SKM-1 treated with dmso at 0.1 percent for 144 hours (cell line): ENCODE measurements around the gene TBX15.

Experiments used
- DNase-seq: peaks from one replicate; lab custom pipeline; 2025; ENCODE audit not compliant: unreplicated experiment; lab: John Stamatoyannopoulos, UW

Gene TBX15

DNA sequence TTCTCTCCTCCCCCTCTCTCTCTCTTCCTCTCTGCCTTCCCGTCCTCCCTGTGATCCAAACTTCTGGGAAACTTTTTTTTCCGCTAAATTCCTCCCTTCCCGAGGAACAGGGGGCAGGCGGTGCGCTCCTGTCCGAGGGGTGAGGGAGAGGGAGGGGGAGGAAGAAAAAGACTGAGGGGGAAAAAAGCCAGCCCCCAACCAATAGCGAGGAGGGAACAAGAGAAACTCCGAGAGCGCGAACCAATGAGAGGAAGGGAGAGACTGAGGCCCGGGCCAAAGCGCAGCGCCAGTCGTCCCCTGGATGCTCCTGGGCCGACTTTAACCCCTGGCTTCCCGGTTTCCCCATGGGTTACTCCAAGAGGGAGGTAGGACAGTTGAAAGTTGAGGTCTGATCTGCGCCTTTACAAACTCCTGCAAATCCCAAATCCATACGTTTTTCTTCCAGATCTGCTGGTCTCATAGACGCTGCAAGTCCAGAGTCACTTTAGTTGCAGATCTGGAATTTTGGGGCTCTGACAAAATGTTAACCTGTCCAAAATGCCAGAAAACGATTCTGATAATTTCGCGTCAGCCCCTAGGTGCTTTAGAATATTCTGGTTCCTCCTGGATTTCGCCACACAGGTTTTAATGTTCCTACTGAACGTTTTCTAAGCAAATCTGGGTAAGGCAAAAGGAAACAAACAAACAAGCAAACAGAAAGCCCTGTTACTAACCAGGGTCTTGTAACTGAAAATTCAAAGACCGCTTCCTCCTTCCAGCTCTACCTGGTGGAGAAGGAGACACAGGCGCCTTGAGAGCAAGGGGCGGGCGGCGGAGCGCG lies at the start of gene TBX15:
TBX15 (minus strand) TSS at position 158 of the 820 bp plus-strand sequence. CDS start 548 bp downstream, outside the sequence.
- DNase-seq = no peak

DNA sequence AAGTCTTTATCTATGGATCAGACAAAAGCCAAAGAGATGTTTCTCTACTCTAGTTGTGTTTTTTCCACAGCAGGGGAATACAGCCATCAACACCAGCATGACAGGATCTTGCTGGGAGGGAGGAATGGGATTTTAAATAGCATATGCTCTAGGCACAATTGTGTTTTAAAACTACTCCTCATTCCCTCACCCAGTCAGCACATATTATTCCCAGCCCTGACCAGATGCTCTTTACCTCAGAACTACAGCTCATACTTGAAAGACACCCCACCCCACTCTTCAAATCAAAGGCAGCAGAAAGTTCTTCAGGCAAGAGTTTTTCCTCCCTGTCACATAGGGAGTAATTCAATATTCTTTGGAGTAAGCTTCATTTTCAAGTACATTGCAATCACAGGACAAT lies 46.2 kb upstream of the TBX15 start:
- no peak for DNase-seq

DNA sequence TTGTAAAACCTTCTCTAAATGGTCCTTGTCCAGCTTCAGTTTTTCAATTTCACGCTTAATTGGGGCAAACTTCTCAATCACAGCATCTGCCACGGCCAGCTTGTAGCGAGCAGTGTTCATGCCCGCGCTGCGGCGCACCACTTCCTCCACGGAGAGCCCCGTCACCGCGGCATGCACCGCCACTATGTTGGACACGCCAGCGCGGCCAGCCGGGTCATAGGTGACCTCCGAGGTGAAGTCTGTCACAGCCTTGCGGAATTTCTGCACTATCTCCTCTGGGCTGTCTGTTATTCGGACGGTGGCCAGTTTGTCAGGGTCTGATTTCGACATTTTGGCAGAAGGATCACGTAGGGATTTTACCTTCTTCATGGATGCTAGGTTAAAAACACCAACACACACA lies 44.8 kb upstream of the TBX15 start:
- DNase-seq = no peak

DNA sequence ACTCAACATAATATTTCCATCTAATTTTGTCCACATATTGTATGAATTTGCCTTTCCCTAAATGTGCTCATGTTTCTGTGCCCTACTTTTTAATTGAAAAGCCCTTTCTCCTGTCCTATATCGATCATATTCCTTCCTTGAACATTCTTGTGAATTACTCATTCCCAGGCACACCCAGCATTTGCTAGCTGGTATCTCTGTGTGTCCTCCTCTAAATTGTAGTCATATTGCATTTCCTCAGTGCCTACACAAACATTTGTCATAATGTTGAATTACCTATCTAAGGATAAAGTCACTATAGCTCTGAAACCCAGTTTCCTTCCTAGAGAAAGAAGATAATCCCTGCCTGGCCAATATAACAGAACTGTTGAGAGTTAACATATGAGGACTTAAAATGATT lies 39.6 kb upstream of the TBX15 start:
- no peak for DNase-seq

DNA sequence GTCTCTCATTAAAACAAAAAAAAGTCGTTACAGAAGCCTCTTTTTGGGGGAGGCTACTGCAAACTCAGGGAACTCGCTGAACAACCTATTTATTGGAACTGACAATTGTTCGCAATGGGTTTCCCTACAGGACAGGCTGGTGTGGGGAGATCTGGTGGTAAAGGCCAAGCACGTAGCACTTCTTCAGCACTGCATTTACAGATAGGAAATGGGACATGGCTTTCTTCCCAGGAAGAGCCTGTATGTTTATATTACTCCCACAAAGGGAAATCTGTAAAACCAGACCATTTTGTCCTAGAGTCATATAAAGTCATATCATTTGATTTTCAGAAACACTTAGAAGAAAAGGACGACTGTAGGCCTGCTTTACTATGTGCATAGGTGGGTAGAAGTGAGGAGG lies 38.8 kb upstream of the TBX15 start:
- no peak for DNase-seq

DNA sequence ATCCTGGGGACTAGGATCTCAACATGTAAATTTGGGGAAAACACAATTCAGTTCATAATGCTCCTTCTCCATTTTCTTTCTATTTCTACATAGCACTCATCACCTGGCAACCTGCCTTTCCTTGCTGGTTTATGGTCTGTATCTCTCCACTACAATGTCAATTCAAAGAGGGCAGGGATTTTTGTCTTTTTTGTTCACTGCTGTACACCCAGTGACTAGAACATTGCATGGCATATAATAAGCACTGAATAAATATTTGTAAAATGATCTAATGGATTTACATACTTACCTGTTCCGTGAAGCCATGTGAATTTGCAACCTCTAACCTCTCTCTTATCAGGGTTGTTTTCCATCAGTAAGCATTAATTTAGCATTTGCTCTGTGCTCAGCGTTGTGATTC lies 27.4 kb upstream of the TBX15 start:
- no peak for DNase-seq

DNA sequence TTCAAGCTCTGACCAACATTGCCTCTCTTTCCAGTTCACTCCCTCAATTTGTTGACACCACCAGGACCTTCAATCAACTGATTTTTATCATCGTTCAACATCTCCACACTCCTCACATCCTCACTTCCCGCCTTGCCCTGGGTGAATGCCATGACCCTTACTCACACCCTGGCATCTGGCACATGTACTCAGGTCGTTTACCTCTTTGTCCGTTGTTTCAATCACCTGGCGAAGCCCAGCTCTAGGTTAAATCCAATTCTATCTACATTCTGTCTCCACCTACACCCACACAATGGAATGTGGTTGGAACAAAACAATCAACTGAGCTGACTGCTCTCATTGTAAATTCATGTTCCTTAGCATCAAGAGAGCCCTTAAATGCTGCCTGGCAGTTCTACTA lies 24.2 kb upstream of the TBX15 start:
- DNase-seq = no peak

DNA sequence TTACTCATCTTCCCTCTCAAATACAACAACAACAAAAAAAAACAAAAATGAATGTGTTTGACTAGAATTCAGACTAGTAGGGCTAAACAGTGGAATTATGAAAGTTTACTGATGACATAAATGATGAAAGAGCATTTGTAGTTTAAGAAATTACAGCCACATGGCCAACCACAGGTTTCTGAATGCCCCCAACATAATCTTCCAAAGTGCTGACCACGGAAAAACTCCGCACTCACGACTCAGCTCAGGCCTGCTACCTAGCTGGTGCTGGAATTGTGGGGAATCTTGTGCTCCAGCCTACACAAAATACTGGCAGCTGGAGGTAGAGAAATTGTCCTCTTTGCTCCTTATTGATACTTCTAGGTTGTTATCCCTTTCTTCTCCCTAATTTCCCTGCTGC lies 23.6 kb upstream of the TBX15 start:
- no peak for DNase-seq

DNA sequence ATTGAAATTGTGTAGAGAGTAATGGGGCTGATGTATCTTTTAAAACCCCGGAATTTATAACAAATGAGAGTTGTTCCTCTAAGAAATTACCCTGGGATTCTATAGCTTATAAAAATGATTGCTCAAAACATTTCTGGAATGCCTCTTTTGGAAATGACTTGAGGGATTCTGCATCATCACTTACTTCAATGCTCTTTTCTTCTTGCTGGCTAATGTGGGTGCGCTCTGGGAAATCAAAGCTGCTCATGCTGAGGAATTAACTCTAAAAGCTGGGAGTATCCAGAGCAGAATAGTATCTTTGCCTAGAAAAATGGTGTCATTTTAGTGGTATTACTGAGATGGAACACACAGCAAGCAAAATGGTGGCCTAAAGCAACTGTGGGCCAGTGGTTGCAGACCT lies 23.0 kb upstream of the TBX15 start:
- no peak for DNase-seq

DNA sequence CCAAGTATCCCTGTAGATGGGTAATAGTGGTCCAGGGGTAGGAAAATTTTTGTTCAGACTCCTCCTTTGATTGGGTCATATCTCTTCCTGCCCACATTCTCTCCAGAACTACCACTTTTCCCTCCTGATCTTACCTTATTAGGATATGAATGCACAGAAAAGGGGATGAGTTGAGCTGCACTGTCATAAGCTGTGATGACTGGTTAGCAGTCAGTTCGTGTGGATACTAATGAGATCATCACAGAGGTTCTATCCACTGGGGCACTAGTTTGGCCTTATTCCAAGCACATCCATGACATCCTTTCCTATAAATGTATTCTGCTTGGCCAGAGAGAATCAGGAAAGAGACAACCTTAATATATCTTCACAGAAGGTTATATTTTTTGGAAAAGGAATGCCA lies 22.1 kb upstream of the TBX15 start:
- DNase-seq = no peak

DNA sequence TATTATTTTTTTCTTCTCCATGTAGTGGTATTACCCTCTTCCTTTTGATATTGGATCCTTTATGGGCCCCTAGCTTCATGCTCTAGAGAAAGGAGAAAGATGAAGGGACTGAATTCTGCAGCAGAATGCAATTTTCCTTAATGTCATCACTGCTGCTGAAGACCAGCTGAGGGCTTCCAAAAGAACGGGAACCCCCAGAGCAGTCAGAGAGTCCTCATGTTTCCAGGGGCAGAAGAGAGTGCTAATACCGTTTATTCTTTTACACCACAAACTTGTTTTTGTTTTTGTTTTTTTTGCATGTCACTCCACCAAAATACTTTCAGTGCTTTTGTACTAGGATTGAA lies 21.1 kb upstream of the TBX15 start:
- DNase-seq = no peak

DNA sequence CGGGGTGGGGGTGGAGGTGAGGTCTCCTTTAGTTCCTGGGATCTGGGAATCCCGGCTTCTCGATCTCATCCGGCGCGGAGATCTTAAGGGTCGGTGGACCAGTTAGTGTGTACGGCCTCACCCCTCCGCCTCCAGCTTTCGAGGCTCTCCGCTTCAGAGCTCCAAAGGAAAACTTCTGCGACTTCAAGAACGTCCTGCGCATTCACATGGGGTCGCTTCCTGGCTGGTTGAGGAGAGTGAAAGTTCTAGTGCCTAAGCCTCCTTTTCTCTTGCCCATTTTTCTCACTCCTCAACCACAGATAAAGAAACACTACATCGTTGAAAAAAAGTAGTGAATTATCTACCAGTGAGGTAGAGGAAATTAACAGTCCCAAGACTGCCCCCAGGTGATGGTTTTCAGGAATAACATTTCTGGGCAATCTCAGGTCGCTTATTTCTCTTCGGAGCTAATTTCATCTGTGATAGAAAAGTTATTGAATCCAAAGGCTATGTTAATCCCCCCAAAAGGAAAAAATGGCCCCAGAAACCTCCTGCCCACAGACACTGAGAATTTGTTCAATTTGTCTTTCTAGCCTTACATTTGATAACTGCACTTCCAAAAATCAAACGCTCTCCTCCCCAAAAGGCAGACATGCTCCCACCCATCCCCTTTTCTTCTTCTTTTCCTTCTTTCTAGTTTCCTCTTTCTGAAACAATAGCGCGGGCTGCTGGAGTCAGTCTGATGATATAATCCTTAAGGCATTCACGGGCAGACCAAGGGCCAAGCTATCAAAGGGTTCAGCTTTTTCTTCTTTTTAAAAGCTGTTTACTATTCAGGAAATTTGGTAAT lies 20.6 kb upstream of the TBX15 start:
- peak; percentile 37 for DNase-seq

DNA sequence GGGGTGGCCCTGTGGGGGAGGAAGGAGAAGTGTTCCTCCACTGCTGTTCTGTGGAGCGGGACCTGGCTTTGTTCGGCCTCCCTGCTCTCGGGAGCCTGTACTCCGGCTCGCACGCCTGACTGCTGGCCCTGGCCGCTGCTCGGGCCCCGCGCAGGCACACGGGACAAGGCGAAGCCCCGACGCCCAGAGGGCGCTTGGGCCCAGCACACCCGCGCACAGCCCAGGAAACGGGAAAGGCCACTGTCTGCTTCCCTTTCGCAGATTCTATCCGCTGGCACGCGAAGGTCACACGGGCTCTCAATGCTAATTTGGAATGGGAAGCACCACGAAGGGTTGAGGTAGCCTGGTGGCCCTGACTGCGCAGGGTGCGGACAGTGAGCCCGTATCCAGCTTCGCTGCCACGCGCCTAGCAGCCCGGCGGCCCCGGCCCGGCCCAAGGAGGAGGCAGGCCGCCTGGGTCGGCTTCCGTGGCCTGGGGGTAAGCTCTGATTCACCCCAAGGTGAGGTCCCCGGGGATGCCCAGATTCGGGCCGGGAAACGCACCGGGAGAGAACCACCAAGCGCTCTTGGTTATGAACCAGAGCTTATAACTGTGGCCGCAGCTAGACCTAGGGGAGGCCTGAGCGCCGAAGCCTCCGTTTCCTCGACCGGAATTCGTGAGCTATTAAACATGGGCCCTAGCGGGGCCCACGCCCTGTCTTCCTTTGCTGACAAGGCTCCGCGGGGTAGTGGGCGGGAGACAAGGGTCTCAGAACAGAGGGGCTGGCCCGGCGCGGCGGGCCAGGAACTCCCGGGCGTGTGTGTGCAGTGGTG lies 19.7 kb upstream of the TBX15 start:
- no peak for DNase-seq

DNA sequence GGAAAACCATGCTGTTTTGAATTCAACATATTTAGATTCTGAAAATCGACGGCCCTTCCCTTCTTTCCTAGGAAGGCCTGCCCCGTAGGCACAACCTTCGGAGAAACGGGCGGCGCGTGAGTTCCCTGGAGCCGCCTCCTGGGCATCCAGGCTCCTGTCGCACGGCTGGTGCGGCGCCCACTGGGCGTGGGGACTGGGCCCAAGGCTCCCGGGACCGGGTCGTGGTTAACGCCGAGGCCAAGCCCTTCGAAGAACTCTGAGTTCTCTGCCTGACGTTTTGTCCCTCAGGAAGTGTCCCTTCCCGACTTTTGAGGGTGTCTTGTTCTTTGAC lies 19.2 kb upstream of the TBX15 start:
- DNase-seq = no peak

DNA sequence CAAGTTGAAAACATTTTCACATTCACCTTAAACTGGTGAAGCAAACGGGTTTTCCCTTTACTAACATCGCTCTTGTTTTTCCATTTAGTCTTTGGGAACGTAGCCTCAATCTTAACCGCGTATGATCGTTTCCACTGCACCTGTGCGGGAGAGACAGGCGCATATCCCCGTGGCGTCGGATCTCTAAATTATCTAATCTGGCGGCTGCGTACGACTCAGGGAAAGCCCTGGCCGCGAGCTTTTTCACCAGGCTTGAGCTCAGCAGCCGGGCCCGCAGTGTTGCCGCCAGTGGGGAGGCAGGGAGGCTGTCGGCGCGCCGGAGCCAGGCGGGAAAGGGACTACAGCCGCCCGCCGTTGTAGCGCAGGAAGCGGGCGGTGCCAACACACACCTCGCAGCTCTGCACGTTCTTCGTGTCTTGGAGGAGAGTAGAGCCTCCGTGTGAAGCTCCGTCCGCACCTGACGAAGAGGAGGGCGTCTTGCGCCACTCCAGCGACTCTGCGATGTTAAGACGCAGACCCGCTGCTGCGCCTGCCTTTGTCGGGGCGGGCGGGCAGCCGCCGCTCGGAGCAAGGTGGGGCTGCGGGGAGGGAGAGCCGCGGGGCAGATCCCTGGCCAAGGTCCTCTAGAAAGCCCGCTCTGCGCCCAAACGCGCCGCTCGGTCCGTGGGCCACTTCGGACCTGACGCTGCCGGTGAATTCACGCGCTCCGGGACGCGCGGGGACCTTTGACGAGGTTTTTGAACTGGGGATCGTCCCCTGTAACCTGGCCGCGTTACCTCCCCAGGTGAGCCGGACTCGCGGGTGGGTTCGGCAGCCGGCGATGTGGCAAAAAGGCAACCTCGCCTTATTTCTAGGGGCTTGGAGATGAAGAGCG lies 18.5 kb upstream of the TBX15 start:
- no peak for DNase-seq

DNA sequence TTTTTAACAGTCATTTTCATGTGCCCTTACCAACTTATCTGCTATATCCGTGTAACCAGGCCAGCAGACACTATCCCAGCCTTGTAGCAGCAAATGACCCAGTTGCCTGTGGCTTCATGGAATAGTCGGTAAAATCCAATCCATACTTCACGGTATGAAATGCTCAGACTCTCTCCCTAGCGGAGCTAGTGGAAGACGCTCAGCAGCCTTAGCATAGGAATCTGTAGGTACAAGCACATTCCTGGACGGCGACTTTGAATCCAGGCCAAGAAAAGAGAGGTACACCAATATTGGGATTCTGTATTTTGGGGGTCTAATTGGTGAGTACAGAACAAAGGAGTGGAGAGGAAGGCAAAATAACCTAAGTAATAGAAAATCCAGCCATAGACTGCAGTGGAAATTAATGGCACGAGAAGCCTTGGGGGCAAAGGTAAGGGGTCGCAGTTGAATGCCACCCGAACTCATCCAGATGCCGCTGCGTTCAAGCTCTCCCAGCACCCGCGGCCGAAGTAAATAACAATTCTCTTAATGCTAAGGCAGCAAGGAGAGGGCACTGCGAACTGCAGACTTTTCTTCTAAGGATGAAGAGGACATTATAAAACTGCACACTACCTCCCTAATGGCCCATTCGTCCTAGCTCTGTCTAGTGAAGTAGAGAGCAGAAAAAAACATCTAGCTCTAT lies 17.7 kb upstream of the TBX15 start:
- DNase-seq = no peak

DNA sequence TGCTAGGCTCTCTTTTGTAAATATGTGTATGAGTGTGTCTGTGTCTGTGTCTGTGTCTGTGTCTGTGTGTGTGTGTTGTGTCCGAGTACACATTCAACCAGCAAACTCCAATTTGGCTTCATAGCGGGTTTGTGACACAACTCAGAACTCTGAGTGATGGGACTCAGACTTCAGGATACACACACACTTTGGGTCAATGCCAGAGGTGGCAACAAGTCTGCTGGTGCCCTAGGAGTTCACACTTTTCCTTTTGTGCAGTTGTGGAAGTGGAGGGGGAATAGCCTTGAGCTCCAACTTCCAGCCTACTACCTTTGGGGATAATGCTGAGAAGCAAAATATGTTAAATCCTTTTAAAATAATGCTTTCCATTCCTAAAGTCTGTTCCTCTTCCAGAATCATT lies 16.6 kb upstream of the TBX15 start:
- DNase-seq = no peak

DNA sequence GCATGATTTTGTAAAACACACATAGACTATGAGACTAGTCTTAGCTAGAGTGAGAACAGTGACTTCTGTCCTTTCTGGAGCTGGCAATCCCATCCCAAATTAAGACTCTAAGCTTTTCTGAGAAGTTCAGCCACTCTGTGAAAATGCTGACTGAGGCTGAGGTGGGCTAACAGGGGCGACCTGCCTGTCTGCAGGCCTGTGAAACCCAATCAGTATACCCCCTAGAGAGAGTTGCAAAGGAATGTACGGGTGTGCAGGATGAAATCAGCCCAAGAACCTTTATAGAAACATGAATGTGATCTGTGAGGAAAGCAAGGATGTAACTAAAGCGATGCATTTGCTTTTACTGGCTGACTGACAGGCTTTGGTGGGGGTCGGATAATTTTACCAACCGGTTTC lies 16.0 kb upstream of the TBX15 start:
- no peak for DNase-seq

DNA sequence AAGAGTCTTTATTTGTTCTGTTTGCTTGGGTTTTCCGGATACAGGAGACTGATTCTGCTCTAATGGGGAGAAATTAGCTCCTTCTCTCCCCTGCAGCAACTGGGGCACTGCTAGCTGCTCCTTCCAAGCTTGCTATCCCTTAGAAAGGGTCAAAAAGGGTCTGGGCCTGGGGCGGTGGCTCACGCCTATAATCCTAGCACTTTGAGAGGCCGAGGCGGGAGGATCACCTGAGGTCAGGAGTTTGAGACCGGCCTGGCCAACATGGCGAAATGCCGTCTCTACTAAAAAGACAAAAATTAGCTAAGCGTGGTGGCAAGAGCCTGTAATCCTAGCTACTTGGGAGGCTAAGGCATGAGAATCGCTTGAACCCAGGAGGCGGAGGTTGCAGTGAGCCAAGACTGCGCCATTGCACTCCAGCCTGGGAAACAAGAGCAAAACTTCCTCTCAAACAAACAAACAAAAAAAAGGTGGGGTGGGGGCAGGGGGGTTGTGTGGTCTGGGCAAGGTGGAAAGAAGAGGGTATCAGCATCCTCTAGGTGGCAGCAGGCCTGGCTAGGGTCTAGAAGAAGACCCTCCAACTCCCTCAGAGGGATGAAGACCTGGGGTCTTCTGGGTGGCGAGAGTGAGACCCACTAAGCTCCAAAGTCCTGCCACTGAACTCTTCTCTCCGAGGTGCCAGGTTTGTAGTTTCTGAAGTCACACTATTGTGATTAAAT lies 15.4 kb upstream of the TBX15 start:
- DNase-seq = no peak
